AG09319 (cell line): ENCODE measurements around the gene KLHDC9.

Experiments used
- DNase-seq: peaks from one replicate; pipeline ENCODE4 v3.0.0-alpha.2; 2010; ENCODE audit warnings: low read depth; ENCODE audit errors: extremely low read depth
- CTCF ChIP-seq: IDR thresholded peaks from 2 replicates; pipeline ENCODE4 v1.5.1; 2011; ENCODE audit warnings: low read depth, mild to moderate bottlenecking, inconsistent platforms, low read length, moderate library complexity

KLHDC9 gene

DNA sequence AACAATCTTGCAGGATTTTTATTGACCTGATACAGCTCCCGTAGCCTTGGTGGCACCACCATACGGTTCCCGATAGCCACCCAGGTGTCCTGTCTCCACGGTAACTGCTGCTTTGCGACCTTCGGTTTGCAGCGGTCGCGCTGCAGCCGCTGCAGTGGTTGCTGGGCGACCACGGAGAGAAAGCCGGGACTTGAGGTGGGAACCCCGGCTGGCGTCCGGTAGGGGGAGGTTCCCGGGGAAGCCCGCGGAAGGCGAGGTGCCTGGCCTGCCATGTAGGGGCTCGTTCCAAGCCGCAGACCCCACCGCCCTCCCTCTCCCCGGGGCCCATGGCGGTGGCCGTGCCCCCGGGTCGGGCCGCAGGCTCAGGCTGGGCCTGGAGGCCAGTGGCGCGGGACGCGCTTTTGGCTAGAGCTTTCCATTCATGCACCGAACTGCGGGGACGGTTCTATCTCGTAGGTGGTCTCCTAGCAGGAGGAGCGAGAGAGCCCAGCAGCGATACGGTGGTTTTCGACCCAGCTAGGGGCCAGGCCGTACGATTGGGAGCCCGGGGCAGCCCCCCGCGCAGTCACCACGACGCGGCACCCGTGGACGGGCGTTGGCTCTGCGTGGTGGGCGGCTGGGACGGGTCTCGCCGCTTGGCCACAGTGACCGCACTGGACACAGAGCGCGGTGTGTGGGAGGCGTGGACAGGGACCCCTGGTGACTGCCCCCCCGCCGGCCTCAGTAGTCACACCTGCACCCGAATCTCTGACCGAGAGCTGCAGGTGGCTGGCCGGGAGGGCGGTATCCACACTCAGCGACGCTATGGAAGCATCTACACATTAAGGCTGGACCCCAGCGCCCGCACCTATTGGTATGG, at the start of gene KLHDC9:
TSS of gene KLHDC9 (plus strand) at position 152 of the 859 bp plus-strand sequence. CDS start at position 327, 175 bp downstream.
- peak; percentile 8 for TF ChIP-seq CTCF
- DNase-seq, result no peak

GRCh38 chr1:161048949-161049722, 49.0 kb upstream of the KLHDC9 start:
- TF ChIP-seq CTCF, result no peak

GRCh38 chr1:161051219-161051618, 46.9 kb upstream of the KLHDC9 start:
- no peak for TF ChIP-seq CTCF
- DNase-seq, result no peak

More at GRCh38 chr1:161048949-161049722, 49.0 kb upstream of the KLHDC9 start:
- no peak for DNase-seq

DNA sequence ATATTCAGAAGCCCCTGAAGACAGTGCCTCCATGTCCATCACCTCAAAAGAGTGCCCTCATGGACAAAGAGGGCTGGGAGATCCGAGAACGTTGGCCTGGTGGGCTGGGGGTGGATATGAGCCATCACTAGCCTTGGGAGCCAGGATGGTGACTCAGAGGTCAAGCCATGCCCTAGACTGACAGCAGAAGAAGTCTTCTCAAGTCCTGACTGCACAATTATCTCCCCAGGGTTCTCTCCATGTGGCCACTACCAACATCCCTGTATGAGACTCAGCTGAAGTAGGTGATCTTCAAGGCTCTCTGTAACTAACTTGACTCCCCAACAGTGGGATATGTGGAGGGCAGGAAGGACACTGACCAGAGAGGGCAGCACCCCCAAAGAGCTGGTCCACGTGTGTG, 45.3 kb upstream of the KLHDC9 start:
- no peak for DNase-seq
- TF ChIP-seq CTCF, result no peak

DNA sequence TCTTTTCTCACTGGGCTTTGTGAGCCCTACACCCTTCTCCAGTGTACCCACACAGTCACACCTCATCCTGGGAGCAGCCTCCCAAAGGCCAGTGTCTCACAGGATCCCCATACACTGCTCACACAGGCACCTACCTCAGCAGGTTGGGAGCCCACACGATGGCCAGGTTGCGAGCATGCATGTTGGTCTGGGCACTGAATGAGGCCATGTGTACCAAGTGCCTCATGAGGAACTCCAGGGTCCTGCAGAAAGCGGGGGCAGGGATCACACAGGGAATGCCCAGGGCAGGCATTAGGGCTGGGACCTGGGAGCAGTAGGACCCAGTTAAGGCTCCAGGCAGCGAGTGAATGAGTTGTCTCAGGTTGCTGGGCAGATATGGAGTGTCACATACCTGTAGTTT, 43.9 kb upstream of the KLHDC9 start:
- TF ChIP-seq CTCF, result no peak
- no peak for DNase-seq

DNA sequence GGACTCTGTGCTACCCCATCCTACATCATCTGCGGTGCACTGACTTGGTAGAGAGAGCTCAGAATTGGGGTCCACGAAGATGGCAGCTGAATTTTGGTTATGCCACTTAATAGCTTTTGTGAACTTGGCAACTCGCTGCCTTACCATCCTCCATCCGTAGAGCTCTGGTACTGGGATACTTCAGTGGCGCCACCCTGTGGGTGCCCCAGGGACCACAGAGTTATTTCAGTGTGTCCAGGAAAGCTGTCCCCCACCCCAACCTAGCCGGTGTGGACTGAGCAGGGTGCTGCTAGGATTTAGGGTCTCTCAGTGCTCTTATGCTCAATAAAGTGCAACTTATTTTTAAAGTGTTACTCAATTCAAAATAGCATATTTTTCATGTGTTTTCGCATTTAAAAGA, 43.4 kb upstream of the KLHDC9 start:
- TF ChIP-seq CTCF, result no peak
- DNase-seq, result no peak

GRCh38 chr1:161059293-161059692, 38.9 kb upstream of the KLHDC9 start:
- no peak for DNase-seq
- TF ChIP-seq CTCF, result no peak
